HepG2 (cell line): ENCODE measurements around the gene KANK3. TPM values are rescaled to one million over a fixed set of nuclear protein-coding genes. Genes with fewer than 3 reads are reported as not detected.
A peak's percentile ranks its signal among the peaks of the same experiment; 100 is the strongest.

Experiments used
- ATAD3A ChIP-seq: sonication (generic); formaldehyde crosslinking; IDR thresholded peaks from 2 replicates; pipeline ENCODE4 v1.4.0; 2020; ENCODE audit warnings: missing genetic modification reagents
- BHLHE40 ChIP-seq: IDR thresholded peaks from 2 replicates; pipeline ENCODE4 v1.6.1; 2011; ENCODE audit warnings: low read length, improper control_type of control experiment
- GATAD2A ChIP-seq: IDR thresholded peaks from 2 replicates; pipeline ENCODE4 v1.6.1; 2016
- HNRNPUL1 ChIP-seq: fragments of 200-400 bp; formaldehyde crosslinking; IDR thresholded peaks from 2 replicates; pipeline ENCODE4 v1.6.1; 2017; ENCODE audit warnings: low read depth, mild to moderate bottlenecking, low read length, moderate library complexity
- ISL2 ChIP-seq: sonication (generic); formaldehyde crosslinking; IDR thresholded peaks from 2 replicates; pipeline ENCODE4 v1.5.0; 2020; ENCODE audit warnings: missing genetic modification reagents
- MEIS2 ChIP-seq: sonication (generic); formaldehyde crosslinking; IDR thresholded peaks from 2 replicates; pipeline ENCODE4 v1.9.0; 2021; ENCODE audit warnings: mild to moderate bottlenecking, missing genetic modification reagents
- NR0B2 ChIP-seq: sonication (generic); formaldehyde crosslinking; IDR thresholded peaks from 2 replicates; pipeline ENCODE4 v1.4.0; 2020; ENCODE audit warnings: mild to moderate bottlenecking, missing genetic modification reagents
- SNAI1 ChIP-seq: sonication (generic); formaldehyde crosslinking; IDR thresholded peaks from 2 replicates; pipeline ENCODE4 v1.5.0; 2020; ENCODE audit warnings: mild to moderate bottlenecking, missing genetic modification reagents, borderline replicate concordance
- TEAD3 ChIP-seq: optimal IDR thresholded peaks from 2 replicates; pipeline ENCODE3; 2016; ENCODE audit warnings: borderline replicate concordance
- ZBTB10 ChIP-seq: sonication (generic); formaldehyde crosslinking; IDR thresholded peaks from 2 replicates; pipeline ENCODE4 v1.4.0; 2020; ENCODE audit warnings: missing genetic modification reagents, borderline replicate concordance
- ZBTB21 ChIP-seq: sonication (generic); formaldehyde crosslinking; IDR thresholded peaks from 2 replicates; pipeline ENCODE4 v1.4.0; 2020; ENCODE audit warnings: missing genetic modification reagents
- ZBTB33 ChIP-seq: sonication (generic); formaldehyde crosslinking; IDR thresholded peaks from 2 replicates; pipeline ENCODE4 v1.4.0; 2020; ENCODE audit warnings: missing genetic modification reagents
- ZNF569 ChIP-seq: sonication (generic); formaldehyde crosslinking; IDR thresholded peaks from 2 replicates; pipeline ENCODE4 v1.5.0; 2020; ENCODE audit warnings: mild to moderate bottlenecking, missing genetic modification reagents, moderate library complexity, borderline replicate concordance
- ZNF589 ChIP-seq: sonication (generic); formaldehyde crosslinking; conservative IDR thresholded peaks from 2 replicates; pipeline ENCODE4 v1.8.0; 2022; ENCODE audit warnings: mild to moderate bottlenecking, moderate library complexity, missing genetic modification reagents
- ZNF691 ChIP-seq: sonication (generic); formaldehyde crosslinking; IDR thresholded peaks from 2 replicates; pipeline ENCODE4 v1.4.0; 2020; ENCODE audit warnings: missing genetic modification reagents, low read depth, mild to moderate bottlenecking, borderline replicate concordance
- ZNF709 ChIP-seq: sonication (generic); formaldehyde crosslinking; IDR thresholded peaks from 2 replicates; pipeline ENCODE4 v1.5.0; 2020; ENCODE audit warnings: mild to moderate bottlenecking, missing genetic modification reagents
- ZNF740 ChIP-seq: sonication (generic); formaldehyde crosslinking; IDR thresholded peaks from 2 replicates; pipeline ENCODE4 v1.4.0; 2020; ENCODE audit warnings: missing genetic modification reagents
- ZNF784 ChIP-seq: sonication (generic); formaldehyde crosslinking; IDR thresholded peaks from 2 replicates; pipeline ENCODE4 v1.5.1; 2020; ENCODE audit warnings: missing genetic modification reagents, mild to moderate bottlenecking, borderline replicate concordance
- polyA plus RNA-seq, 8 experiments: library from polyadenylated mRNA; depleted of rRNA in 3 of 8; stranded (reverse) in 7 of 8; unstranded in 1 of 8; fragments of >200 nt; fragmentation: Illumina TruSeq in 4 of 8; extraction: Trizol in 4 of 8; gene quantifications; 2 replicates each; pipeline versions ENCODE4 v1.2.1 to v1.2.3, GENCODE V29; 2011 to 2016; ENCODE audit warnings: low read depth in 4 of 8, missing spikeins in 1 of 8, mixed read lengths in 1 of 8; ENCODE audit not compliant: insufficient read depth in 1 of 8
- total RNA-seq, 5 experiments: library from RNA; depleted of rRNA; stranded (reverse); fragments of >200 nt; fragmentation: Illumina TruSeq; extraction: Trizol; gene quantifications; 2 replicates each; pipeline ENCODE4 v1.2.3, GENCODE V29; 2016; ENCODE audit warnings: low read depth in 1 of 5

KANK3 gene
- total and polyA plus RNA-seq, 2 of the 13 experiments (the other 11 are each of a cell fraction or from before 2014, with no cell fraction given), result 0.15 to 0.20 TPM

- TF ChIP-seq ZNF784, result no peak
- no peak; the same call in 1 of the 2 replicates for TF ChIP-seq ZNF740 (CRISPR knock-in tag)
- TF ChIP-seq HNRNPUL1, result no peak
- TF ChIP-seq MEIS2 (CRISPR knock-in tag), result peak; percentile 47; the same call in 1 of the 2 replicates
- TF ChIP-seq ATAD3A (CRISPR knock-in tag), result no peak
- no peak for TF ChIP-seq ISL2 (CRISPR knock-in tag)
- peak; percentile 93 for TF ChIP-seq TEAD3 (CRISPR knock-in tag)
- TF ChIP-seq ZBTB33 (CRISPR knock-in tag), result no peak
- no peak; the same call in 1 of the 2 replicates for TF ChIP-seq BHLHE40
- no peak for TF ChIP-seq NR0B2 (CRISPR knock-in tag)
- peak; percentile 99 for TF ChIP-seq ZBTB21 (CRISPR knock-in tag)
- no peak for TF ChIP-seq SNAI1
- no peak for TF ChIP-seq ZNF569 (CRISPR knock-in tag)
- no peak for TF ChIP-seq ZNF709 (CRISPR knock-in tag)
- TF ChIP-seq ZNF589 (CRISPR knock-in tag), result no peak
- no peak for TF ChIP-seq ZNF691 (CRISPR knock-in tag)
- TF ChIP-seq GATAD2A (CRISPR knock-in tag), result peak; percentile 69; the same call in 1 of the 2 replicates
- TF ChIP-seq ZBTB10, result peak; percentile 90; the same call in 1 of the 2 replicates
Measured at GRCh38 chr19:8389891-8390616, 47.0 kb upstream of the KANK3 start, which contains the start of gene RAB11B (continued).
